Uterus (tissue), 4 donors: ENCODE results near the gene ARMC2. TPM values are rescaled to one million over a fixed set of nuclear protein-coding genes. Genes with fewer than 3 reads are reported as not detected.

ENCODE experiments used
- DNase-seq, 2 donors: peaks; one replicate each; pipeline ENCODE4 v3.0.0-alpha.2; 2019 to 2020
- H3K27ac ChIP-seq, 2 donors: fragments of 200-600 bp; sonication (generic); 1 replicate in 1 of 2; 2 replicates in 1 of 2; pipeline ENCODE4 v1.5.1; 2016 to 2018
- H3K27me3 ChIP-seq, 2 donors: fragments of 200-600 bp; sonication (generic); one replicate each; pipeline ENCODE4 v1.5.1; 2018 to 2019; ENCODE audit warnings: control low read depth in 1 of 2
- H3K36me3 ChIP-seq, 2 donors: fragments of 200-600 bp; sonication (generic); one replicate each; pipeline ENCODE4 v1.5.1; 2019; ENCODE audit warnings: control low read depth in 1 of 2
- H3K4me1 ChIP-seq, 2 donors: fragments of 200-600 bp; sonication (generic); one replicate each; pipeline ENCODE4 v1.5.1; 2018 to 2019; ENCODE audit warnings: control low read depth in 1 of 2
- H3K4me3 ChIP-seq, 2 donors: fragments of 200-600 bp; sonication (generic); 1 replicate in 1 of 2; 2 replicates in 1 of 2; pipeline ENCODE4 v1.5.1; 2018 to 2019; ENCODE audit warnings: mild to moderate bottlenecking in 1 of 2
- H3K9me3 ChIP-seq, 2 donors: fragments of 200-600 bp; sonication (generic); one replicate each; pipeline ENCODE4 v1.5.1; 2019; ENCODE audit warnings: control low read depth in 1 of 2
- POLR2A ChIP-seq, 2 donors: fragments of 450-650 bp; IDR thresholded peaks; one replicate each; pipeline ENCODE4 v1.6.1; 2016; ENCODE audit warnings: antibody characterized with exemption in 2 of 2, mild to moderate bottlenecking in 1 of 2, moderate library complexity in 1 of 2
- intact Hi-C: fragments of 100-400 bp; cut with DNase I; formaldehyde crosslinking; loops from one replicate; pipeline ENCODE4 v1.15.1; 2023; ENCODE audit warnings: low total_unique reads
- total RNA-seq, 4 donors: library from RNA; depleted of rRNA in 3 of 4; stranded (reverse); fragments of >200 nt in 3 of 4; gene quantifications; one replicate each; pipeline versions ENCODE4 v1.1.0 to v1.2.4, GENCODE V29; 2014 to 2023
- TF ChIP-seq, protein P1 (sequence below), 4 experiments: fragments of 200-600 bp in 2 of 4; fragments of 450-650 bp in 2 of 4; sonication (generic) in 2 of 4; IDR thresholded peaks; one replicate each; pipeline ENCODE4 v1.5.1; 2016 to 2019; ENCODE audit warnings: antibody characterized with exemption in 4 of 4, mild to moderate bottlenecking in 2 of 4, moderate library complexity in 1 of 4
- donor health status: DM: yes; HTN: yes; CAD: no.

ARMC2 gene
- total RNA-seq, 4 donors from 2014 or later = 5.1 to 15.1 (median 9.1) TPM; not detected in 1

DNA sequence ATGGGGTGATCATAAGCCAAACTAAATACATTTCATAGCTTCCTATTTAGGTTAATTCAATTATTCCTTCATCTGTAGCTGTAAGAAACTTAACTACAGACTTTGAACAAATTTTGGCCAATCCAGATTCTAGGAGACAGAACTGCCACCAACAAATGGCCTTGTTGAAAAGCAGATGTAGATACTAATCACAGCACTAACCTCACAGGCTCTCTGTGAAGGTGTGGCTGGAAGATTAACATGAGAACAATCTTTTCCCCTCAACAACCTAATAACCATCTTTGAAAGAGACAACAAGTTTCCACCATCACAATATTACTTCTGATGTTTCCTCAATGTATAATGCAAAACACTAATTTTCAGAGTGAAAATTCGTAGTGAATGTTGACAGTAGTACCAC, 158.6 kb downstream of the ARMC2 start:
- intact Hi-C loops = loop anchor here (10.0 kb wide), 1 partner anchor 52 kb away; no protein-coding TSS in a partner anchor
- TF ChIP-seq, protein P1, sequence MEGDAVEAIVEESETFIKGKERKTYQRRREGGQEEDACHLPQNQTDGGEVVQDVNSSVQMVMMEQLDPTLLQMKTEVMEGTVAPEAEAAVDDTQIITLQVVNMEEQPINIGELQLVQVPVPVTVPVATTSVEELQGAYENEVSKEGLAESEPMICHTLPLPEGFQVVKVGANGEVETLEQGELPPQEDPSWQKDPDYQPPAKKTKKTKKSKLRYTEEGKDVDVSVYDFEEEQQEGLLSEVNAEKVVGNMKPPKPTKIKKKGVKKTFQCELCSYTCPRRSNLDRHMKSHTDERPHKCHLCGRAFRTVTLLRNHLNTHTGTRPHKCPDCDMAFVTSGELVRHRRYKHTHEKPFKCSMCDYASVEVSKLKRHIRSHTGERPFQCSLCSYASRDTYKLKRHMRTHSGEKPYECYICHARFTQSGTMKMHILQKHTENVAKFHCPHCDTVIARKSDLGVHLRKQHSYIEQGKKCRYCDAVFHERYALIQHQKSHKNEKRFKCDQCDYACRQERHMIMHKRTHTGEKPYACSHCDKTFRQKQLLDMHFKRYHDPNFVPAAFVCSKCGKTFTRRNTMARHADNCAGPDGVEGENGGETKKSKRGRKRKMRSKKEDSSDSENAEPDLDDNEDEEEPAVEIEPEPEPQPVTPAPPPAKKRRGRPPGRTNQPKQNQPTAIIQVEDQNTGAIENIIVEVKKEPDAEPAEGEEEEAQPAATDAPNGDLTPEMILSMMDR (IDR thresholded peaks at IDR 0.05) = no peak
- TF ChIP-seq POLR2A (IDR thresholded peaks at IDR 0.05) = no peak
- Histone ChIP-seq H3K9me3 (no peaks in the 10 kb centered on the region), H3K36me3 (no peaks in the 10 kb centered on the region), H3K4me1 (peaks cover 0 to 11% of the 10 kb centered on the region in 2 donors), H3K27me3 (no peaks in the 10 kb centered on the region), H3K4me3 (peak overlapping the region in 1 of 2 donors; percentile 60), H3K27ac (peak overlapping the region; percentile 96 to 97)
- no peak for DNase-seq

DNA sequence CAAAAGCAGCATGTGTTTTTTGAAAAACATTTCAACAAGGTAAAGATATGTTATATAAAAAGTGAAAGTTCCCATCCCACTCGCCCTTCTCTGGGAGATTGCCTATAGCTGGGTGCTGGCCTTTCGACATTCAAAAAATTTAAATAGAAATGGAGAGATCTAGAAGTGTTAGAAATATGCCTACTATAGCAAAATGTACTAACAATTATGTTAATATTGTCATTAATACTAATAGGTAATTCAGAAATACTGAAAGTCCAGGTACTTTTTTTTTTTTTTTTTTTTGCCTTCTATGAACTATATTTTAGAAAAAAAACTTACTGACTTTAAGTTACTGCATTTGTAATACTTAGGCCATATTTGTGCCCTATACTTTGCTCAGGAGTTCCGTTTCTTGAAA, 159.3 kb downstream of the ARMC2 start:
- TF ChIP-seq, protein P1 (IDR thresholded peaks at IDR 0.05) = no peak
- TF ChIP-seq POLR2A (IDR thresholded peaks at IDR 0.05) = no peak
- Histone ChIP-seq H3K4me3 (peak overlapping the region; percentile 60 to 76), H3K4me1 (peaks cover 0 to 8% of the 10 kb centered on the region in 2 donors), H3K36me3 (no peaks in the 10 kb centered on the region), H3K9me3 (no peaks in the 10 kb centered on the region), H3K27me3 (no peaks in the 10 kb centered on the region), H3K27ac (peak overlapping the region; percentile 96 to 97)
- intact Hi-C loops = loop anchor here (10.0 kb wide), 1 partner anchor 53 kb away; no protein-coding TSS in a partner anchor
- DNase-seq = no peak

DNA sequence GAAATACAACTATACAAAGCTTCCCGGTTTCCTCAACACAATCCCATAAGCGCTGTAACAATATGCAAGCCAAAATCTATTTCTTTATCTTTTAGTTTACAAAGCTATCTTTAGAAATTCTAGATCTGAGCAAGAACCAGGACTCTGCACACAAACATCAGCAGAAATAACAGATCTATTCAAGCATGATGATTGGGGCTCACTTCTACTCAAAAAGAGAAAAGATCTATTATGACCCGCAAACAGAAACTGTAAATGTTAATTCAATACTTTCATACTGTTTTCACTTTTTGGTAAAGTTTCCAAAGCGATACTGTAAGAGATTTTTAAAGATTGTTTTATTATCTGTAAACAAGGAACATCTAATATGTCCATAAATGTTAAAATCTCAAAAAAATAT, 159.8 kb downstream of the ARMC2 start:
- H3K27me3 ChIP-seq = no peaks in the 10 kb centered on the region
- TF ChIP-seq POLR2A (IDR thresholded peaks at IDR 0.05) = no peak
- peak overlapping the region; percentile 96 to 97 for H3K27ac ChIP-seq
- H3K9me3 ChIP-seq = no peaks in the 10 kb centered on the region
- DNase-seq = no peak
- H3K36me3 ChIP-seq = no peaks in the 10 kb centered on the region
- H3K4me3 ChIP-seq = peak overlapping the region; percentile 60 to 76
- intact Hi-C loops = loop anchor here (10.0 kb wide), 1 partner anchor 53 kb away; no protein-coding TSS in a partner anchor
- peaks cover 0 to 2% of the 10 kb centered on the region in 2 donors for H3K4me1 ChIP-seq

DNA sequence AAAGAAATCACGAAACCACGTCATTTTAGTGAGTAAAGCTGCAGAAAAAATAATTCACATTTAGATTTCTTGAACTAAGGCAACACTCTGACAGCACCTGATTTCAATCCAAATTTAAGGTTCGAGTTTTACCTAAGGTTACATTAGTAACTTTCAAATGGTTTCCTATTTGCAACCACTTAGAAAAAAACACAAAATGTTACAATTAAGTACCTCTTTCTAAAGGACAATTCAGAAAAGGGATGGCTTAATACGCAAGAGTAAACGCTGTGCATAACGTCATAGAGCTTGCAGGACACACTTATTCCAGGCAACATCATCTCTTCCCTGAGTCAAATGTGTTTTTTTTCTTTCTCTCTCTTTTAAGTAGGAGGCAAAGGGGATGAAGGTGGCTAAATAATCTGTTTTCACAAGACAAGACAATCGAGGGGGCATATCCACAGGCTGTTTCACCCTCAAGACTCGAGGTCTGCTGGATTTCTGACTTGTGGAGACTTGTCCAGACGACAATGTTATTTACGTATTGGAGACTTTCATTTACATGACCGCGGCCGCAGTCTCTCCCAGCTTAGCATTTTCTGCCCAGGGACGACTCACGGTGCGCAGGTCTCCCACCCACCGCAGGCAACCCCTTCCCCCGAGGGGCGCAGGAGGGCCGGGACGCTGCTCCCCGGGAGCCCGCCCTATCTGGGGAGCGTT, 160.5 kb downstream of the ARMC2 start:
- peak overlapping the region; percentile 60 to 76 for H3K4me3 ChIP-seq
- intact Hi-C loops = loop anchor here (10.0 kb wide), 1 partner anchor 54 kb away; no protein-coding TSS in a partner anchor
- no peaks in the 10 kb centered on the region for H3K9me3 ChIP-seq
- peak in 1 of 2 donors; percentile 18 for TF ChIP-seq POLR2A (IDR thresholded peaks at IDR 0.05)
- TF ChIP-seq, protein P1 (IDR thresholded peaks at IDR 0.05) = no peak
- DNase-seq = no peak
- no peaks in the 10 kb centered on the region for H3K36me3 ChIP-seq
- H3K27ac ChIP-seq = peak overlapping the region; percentile 96 to 97
- H3K27me3 ChIP-seq = no peaks in the 10 kb centered on the region
- no peaks in the 10 kb centered on the region for H3K4me1 ChIP-seq

DNA sequence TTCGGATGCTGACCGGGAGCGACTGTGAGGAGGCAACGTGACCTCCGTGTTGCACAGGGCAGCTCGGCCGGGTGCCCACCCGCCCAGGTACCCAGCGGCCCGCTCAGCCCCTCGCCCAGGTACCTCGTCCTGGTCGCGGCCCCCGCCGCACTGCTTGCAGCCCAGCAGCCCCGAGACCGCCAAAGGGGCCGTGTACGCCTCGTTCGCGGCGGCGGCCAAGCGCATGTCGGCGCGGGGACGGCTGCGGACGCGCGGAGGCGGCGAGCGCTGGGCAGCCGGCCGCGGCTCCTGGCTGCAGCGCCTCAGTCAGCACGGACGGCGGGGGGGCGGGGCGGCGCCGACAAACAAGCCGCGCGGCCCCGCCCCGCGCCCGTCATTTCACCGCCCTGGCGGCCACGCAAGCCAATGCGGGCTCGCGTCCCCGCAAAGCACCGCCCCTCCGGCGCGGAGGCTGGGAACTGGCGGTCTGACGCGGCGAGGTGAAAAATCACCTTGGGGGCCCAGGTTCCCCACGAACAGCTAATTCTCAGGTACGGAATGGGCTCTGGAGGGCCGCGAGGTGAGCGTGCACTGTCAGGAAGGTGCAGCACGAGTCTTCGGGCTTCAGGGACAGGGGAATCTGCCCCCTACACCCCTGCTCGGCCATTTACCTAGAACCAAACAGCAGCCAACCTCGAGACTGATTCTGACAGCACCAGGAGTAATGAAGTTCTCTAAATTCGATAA, 161.2 kb downstream of the ARMC2 start:
- H3K36me3 ChIP-seq = no peaks in the 10 kb centered on the region
- no peaks in the 10 kb centered on the region for H3K9me3 ChIP-seq
- H3K27ac ChIP-seq = peak overlapping the region; percentile 96 to 97
- intact Hi-C loops = loop anchor here (10.0 kb wide), 1 partner anchor 55 kb away; no protein-coding TSS in a partner anchor
- H3K27me3 ChIP-seq = no peaks in the 10 kb centered on the region
- DNase-seq = peak; percentile 92 to 93
- peaks cover 0 to 2% of the 10 kb centered on the region in 2 donors for H3K4me1 ChIP-seq
- TF ChIP-seq, protein P1 (IDR thresholded peaks at IDR 0.05) = peak in 3 of 4 experiments; percentile 48 to 80 (median 49)
- peak; percentile 98 to 99 for TF ChIP-seq POLR2A (IDR thresholded peaks at IDR 0.05)
- H3K4me3 ChIP-seq = peak overlapping the region; percentile 60 to 76
